Vagina (tissue), 2 donors: ENCODE measurements around the gene TSACC.

Source experiments
- POLR2A ChIP-seq, 2 donors: fragments of 450-650 bp; IDR thresholded peaks; one replicate each; pipeline ENCODE4 v1.6.1; 2017; ENCODE audit warnings: antibody characterized with exemption in 2 of 2, mild to moderate bottlenecking in 2 of 2, moderate library complexity in 2 of 2
- TF ChIP-seq, protein P1 (sequence below), 3 experiments: fragments of 450-650 bp in 2 of 3; fragments of 200-600 bp in 1 of 3; sonication (generic) in 1 of 3; IDR thresholded peaks; one replicate each; pipeline ENCODE4 v1.5.1; 2017 to 2019; ENCODE audit warnings: antibody characterized with exemption in 3 of 3, mild to moderate bottlenecking in 2 of 3, moderate library complexity in 2 of 3

DNA sequence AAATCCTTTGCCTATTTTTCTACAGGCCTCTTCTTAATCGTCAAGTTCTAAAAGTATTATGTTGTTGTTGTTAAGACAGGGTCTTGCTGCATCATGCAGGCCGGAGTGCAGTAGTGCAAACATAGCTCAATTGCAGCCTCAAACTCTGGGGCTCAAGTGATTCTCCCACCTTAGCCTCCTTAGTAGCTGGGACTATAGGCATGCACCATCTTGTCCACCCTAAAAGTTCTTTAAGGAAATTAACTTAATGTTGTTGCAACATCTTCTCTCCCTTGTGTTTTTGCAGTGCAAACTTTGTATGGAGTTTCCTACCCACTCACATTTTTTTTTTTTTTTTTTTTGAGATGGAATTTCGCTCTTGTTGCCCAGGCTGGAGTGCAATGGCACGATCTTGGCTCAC lies 35.1 kb upstream of the TSACC start:
- TF ChIP-seq, protein P1, sequence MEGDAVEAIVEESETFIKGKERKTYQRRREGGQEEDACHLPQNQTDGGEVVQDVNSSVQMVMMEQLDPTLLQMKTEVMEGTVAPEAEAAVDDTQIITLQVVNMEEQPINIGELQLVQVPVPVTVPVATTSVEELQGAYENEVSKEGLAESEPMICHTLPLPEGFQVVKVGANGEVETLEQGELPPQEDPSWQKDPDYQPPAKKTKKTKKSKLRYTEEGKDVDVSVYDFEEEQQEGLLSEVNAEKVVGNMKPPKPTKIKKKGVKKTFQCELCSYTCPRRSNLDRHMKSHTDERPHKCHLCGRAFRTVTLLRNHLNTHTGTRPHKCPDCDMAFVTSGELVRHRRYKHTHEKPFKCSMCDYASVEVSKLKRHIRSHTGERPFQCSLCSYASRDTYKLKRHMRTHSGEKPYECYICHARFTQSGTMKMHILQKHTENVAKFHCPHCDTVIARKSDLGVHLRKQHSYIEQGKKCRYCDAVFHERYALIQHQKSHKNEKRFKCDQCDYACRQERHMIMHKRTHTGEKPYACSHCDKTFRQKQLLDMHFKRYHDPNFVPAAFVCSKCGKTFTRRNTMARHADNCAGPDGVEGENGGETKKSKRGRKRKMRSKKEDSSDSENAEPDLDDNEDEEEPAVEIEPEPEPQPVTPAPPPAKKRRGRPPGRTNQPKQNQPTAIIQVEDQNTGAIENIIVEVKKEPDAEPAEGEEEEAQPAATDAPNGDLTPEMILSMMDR (IDR thresholded peaks at IDR 0.05), result no peak
- TF ChIP-seq POLR2A (IDR thresholded peaks at IDR 0.05), result no peak
